Astrocyte (in vitro differentiated cells and primary cell): Measurements from ENCODE around the gene TMEM45B.

Experiments
- CTCF ChIP-seq: IDR thresholded peaks from 2 replicates; pipeline ENCODE4 v1.5.1; 2011; ENCODE audit warnings: low read depth, mild to moderate bottlenecking, inconsistent platforms, low read length, moderate library complexity; ENCODE audit not compliant: insufficient read depth
- EZH2 ChIP-seq: IDR thresholded peaks from 2 replicates; pipeline ENCODE4 v1.6.1; 2012; ENCODE audit warnings: mild to moderate bottlenecking, low read length, inconsistent platforms; ENCODE audit not compliant: insufficient read depth

GRCh38 chr11:129766898-129767604 lies 48.6 kb upstream of the TMEM45B start:
- TF ChIP-seq CTCF (peak; percentile 47), EZH2 (no peak)
